Hepatocyte (in vitro differentiated cells): ENCODE results near the gene DNAI7. TPM values are rescaled to one million over a fixed set of nuclear protein-coding genes. Genes with fewer than 3 reads are reported as not detected.

Experiments used
- DNase-seq: peaks from one replicate; pipeline ENCODE4 v3.0.0-alpha.2; 2016; ENCODE audit warnings: low spot score
- H2AFZ ChIP-seq: fragments of 200-600 bp; sonication (generic); 2 replicates; pipeline ENCODE4 v1.6.0; 2016; ENCODE audit warnings: antibody characterized with exemption, mild to moderate bottlenecking
- H3K27ac ChIP-seq: fragments of 200-600 bp; sonication (generic); 2 replicates; pipeline ENCODE4 v1.5.1; 2016; ENCODE audit warnings: mild to moderate bottlenecking
- H3K27me3 ChIP-seq: fragments of 200-600 bp; sonication (generic); 2 replicates; pipeline ENCODE4 v1.6.1; 2016
- H3K36me3 ChIP-seq: fragments of 200-600 bp; sonication (generic); replicated peaks from 2 replicates; pipeline ENCODE4 v1.5.1; 2016; ENCODE audit warnings: low read depth; ENCODE audit not compliant: insufficient read depth
- H3K4me1 ChIP-seq: fragments of 200-600 bp; sonication (generic); 2 replicates; pipeline ENCODE4 v1.5.1; 2016; ENCODE audit warnings: mild to moderate bottlenecking, moderate library complexity; ENCODE audit not compliant: insufficient read depth
- H3K4me2 ChIP-seq: fragments of 200-600 bp; sonication (generic); 2 replicates; pipeline ENCODE4 v1.6.0; 2016
- H3K4me3 ChIP-seq: fragments of 200-600 bp; sonication (generic); 2 replicates; pipeline ENCODE4 v1.5.1; 2016; ENCODE audit warnings: mild to moderate bottlenecking
- H3K79me2 ChIP-seq: fragments of 200-600 bp; sonication (generic); 2 replicates; pipeline ENCODE4 v1.6.0; 2017; ENCODE audit warnings: mild to moderate bottlenecking
- H3K9me2 ChIP-seq: fragments of 200-600 bp; sonication (generic); replicated peaks from 2 replicates; pipeline ENCODE4 v1.6.0; 2017; ENCODE audit warnings: mild to moderate bottlenecking; ENCODE audit not compliant: insufficient read depth
- H3K9me3 ChIP-seq: fragments of 200-600 bp; sonication (generic); 2 replicates; pipeline ENCODE4 v1.5.1; 2016; ENCODE audit warnings: low read depth, mild to moderate bottlenecking
- H4K20me1 ChIP-seq: fragments of 200-600 bp; sonication (generic); 2 replicates; pipeline ENCODE4 v1.6.0; 2016; ENCODE audit warnings: mild to moderate bottlenecking; ENCODE audit not compliant: insufficient read depth, poor library complexity, severe bottlenecking
- CTCF ChIP-seq: fragments of 200-600 bp; sonication (generic); IDR thresholded peaks from 2 replicates; pipeline ENCODE4 v1.5.1; 2016; ENCODE audit warnings: antibody characterized with exemption, mild to moderate bottlenecking; ENCODE audit not compliant: poor library complexity
- EZH2 ChIP-seq: fragments of 200-600 bp; sonication (generic); IDR thresholded peaks from 2 replicates; pipeline ENCODE4 v1.6.1; 2016; ENCODE audit warnings: antibody characterized with exemption, mild to moderate bottlenecking, borderline replicate concordance
- EZH2phosphoT487 ChIP-seq: fragments of 200-600 bp; sonication (generic); IDR thresholded peaks from one replicate; pipeline ENCODE4 v1.6.1; 2018; ENCODE audit warnings: antibody characterized with exemption, mild to moderate bottlenecking, low read depth, moderate library complexity; ENCODE audit not compliant: unreplicated experiment, severe bottlenecking
- WGBS: methylation state at CpG from one replicate; pipeline ENCODE4 v1.1.6; 2016; ENCODE audit warnings: low lambda C conversion rate; ENCODE audit errors: missing lambda C conversion rate; 5-methylcytosine and 5-hydroxymethylcytosine counted together
- polyA plus RNA-seq: library from polyadenylated mRNA; unstranded; fragments of >200 nt; fragmentation: Nextera tagmentation; extraction: Ambion mirVana; gene quantifications from 2 replicates; pipeline ENCODE4 v1.2.1, GENCODE V29; 2016
- total RNA-seq: library from RNA; depleted of rRNA; stranded (reverse); fragments of >200 nt; gene quantifications from 2 replicates; pipeline ENCODE4 v1.2.3, GENCODE V29; 2014

Gene DNAI7
- total and polyA plus RNA-seq, 2 experiments from 2014 or later = not detected

DNA sequence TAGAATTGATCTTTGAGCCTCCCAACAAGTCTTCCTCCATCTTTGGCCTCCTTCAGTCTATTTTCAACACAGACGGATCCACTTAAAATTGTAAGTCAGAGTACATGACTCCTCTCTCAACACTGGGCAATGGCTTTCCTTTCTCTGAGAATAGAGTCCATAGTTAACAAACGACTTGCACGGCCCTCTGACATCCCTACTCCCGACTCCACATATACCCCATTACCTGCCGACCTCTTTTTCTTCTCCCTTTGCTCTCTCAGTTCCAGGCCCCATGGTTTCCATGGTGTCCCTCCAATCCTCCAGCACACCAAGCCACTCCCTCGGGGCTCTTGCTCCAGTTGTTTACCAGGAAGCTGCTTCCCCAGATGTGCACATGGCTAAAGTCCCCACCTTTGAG, 84.7 kb downstream of the DNAI7 start:
- Histone ChIP-seq H3K4me1 (no peaks in the 10 kb centered on the region), H3K9me3 (no peaks in the 10 kb centered on the region), H3K9me2 (no peaks in the 10 kb centered on the region), H2AFZ (no peak overlapping the region), H4K20me1 (no peaks in the 10 kb centered on the region), H3K79me2 (no peaks in the 10 kb centered on the region), H3K27ac (no peak overlapping the region), H3K4me2 (no peak overlapping the region), H3K4me3 (no peak overlapping the region), H3K27me3 (no peaks in the 10 kb centered on the region), H3K36me3 (no peaks in the 10 kb centered on the region)
- 91% methylated on average over 6 of the region's 6 CpGs for WGBS
- DNase-seq = no peak
- TF ChIP-seq CTCF (no peak), EZH2 (no peak), EZH2phosphoT487 (no peak)

DNA sequence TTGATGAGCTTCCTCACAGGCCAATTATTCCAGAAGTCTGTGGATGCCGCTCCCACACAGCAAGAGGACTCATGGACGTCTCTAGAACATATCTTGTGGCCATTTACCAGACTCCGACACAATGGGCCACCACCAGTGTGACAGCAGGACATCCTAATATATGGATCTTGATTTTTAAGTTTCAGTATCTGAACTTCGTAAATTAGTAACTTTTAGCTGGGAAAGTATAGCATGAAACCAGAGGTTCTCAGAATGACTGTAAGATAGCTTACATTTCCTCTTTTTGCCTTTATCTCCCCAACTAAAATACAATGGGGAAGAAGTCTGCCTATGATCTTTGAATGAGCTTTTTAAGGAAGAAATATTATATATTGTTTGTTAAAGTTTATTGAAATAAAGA, 87.0 kb downstream of the DNAI7 start:
- Histone ChIP-seq H3K27me3 (no peaks in the 10 kb centered on the region), H3K79me2 (no peaks in the 10 kb centered on the region), H3K4me1 (no peaks in the 10 kb centered on the region), H3K36me3 (no peaks in the 10 kb centered on the region), H3K9me2 (no peaks in the 10 kb centered on the region), H3K4me3 (no peak overlapping the region), H4K20me1 (no peaks in the 10 kb centered on the region), H3K4me2 (no peak overlapping the region), H2AFZ (no peak overlapping the region), H3K27ac (no peak overlapping the region), H3K9me3 (no peaks in the 10 kb centered on the region)
- 90% methylated on average over 4 of the region's 4 CpGs for WGBS
- DNase-seq = no peak
- TF ChIP-seq EZH2phosphoT487 (no peak), EZH2 (no peak), CTCF (no peak)

GRCh38 chr12:25106818-25107217, 88.1 kb downstream of the DNAI7 start:
- Histone ChIP-seq H3K36me3 (no peaks in the 10 kb centered on the region), H3K27ac (no peak overlapping the region), H3K9me2 (no peaks in the 10 kb centered on the region), H3K27me3 (no peaks in the 10 kb centered on the region), H4K20me1 (no peaks in the 10 kb centered on the region), H3K79me2 (no peaks in the 10 kb centered on the region), H3K4me3 (no peak overlapping the region), H3K9me3 (no peaks in the 10 kb centered on the region), H3K4me1 (no peaks in the 10 kb centered on the region), H3K4me2 (no peak overlapping the region), H2AFZ (no peak overlapping the region)
- TF ChIP-seq EZH2phosphoT487 (no peak), EZH2 (no peak), CTCF (no peak)
- no peak for DNase-seq

- H3K9me2 ChIP-seq = no peaks in the 10 kb centered on the region
- H3K4me1 ChIP-seq = no peaks in the 10 kb centered on the region
- no peaks in the 10 kb centered on the region for H3K9me3 ChIP-seq
- no peak for TF ChIP-seq EZH2phosphoT487
- TF ChIP-seq CTCF = no peak
- no peak for TF ChIP-seq EZH2
- H2AFZ ChIP-seq = no peak overlapping the region
- H3K4me2 ChIP-seq = no peak overlapping the region
- H3K36me3 ChIP-seq = no peaks in the 10 kb centered on the region
- no peaks in the 10 kb centered on the region for H3K79me2 ChIP-seq
- 86% methylated on average over 4 of the region's 4 CpGs for WGBS
- H3K27me3 ChIP-seq = no peaks in the 10 kb centered on the region
- no peak for DNase-seq
- no peaks in the 10 kb centered on the region for H4K20me1 ChIP-seq
- no peak overlapping the region for H3K27ac ChIP-seq
- no peak overlapping the region for H3K4me3 ChIP-seq
Measured at GRCh38 chr12:25102402-25102801, 92.6 kb downstream of the DNAI7 start.
